ENCODE results near the gene CREB5. TPM values are rescaled to one million over a fixed set of nuclear protein-coding genes. Genes with fewer than 3 reads are reported as not detected.

CREB5 gene
- total and polyA plus RNA-seq, 3 donors from 2014 or later: 2.0 to 2.9 (median 2.9) TPM

DNA sequence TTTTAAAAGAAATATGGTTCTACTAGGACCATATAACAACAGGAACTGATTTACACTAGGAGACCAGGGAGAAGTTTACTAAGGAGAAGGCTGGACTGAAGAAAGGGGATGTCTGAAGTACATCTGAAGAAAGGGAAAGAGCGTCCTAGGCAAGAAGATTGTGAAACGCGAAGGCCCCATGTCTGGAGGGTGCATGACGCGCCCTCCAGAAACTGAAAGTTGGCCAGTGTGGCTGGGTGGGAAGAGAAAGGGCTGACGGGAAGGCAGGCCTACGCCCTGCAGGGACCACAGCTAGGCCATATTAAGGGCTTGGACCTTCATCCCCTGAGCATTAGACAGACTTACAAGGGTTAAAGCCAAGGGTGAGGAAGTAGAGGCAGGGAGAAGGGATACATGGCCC, 387.8 kb downstream of the CREB5 start:
- DNase-seq: no peak
- no peak for TF ChIP-seq POLR2A (IDR thresholded peaks at IDR 0.05)
- TF ChIP-seq, protein P1, sequence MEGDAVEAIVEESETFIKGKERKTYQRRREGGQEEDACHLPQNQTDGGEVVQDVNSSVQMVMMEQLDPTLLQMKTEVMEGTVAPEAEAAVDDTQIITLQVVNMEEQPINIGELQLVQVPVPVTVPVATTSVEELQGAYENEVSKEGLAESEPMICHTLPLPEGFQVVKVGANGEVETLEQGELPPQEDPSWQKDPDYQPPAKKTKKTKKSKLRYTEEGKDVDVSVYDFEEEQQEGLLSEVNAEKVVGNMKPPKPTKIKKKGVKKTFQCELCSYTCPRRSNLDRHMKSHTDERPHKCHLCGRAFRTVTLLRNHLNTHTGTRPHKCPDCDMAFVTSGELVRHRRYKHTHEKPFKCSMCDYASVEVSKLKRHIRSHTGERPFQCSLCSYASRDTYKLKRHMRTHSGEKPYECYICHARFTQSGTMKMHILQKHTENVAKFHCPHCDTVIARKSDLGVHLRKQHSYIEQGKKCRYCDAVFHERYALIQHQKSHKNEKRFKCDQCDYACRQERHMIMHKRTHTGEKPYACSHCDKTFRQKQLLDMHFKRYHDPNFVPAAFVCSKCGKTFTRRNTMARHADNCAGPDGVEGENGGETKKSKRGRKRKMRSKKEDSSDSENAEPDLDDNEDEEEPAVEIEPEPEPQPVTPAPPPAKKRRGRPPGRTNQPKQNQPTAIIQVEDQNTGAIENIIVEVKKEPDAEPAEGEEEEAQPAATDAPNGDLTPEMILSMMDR (IDR thresholded peaks at IDR 0.05): no peak
- no peaks in the 10 kb centered on the region for H3K36me3 ChIP-seq (ENCODE audit: low read depth, missing control alignments)
- no peaks in the 10 kb centered on the region for H3K27me3 ChIP-seq
- H3K4me3 ChIP-seq: no peak overlapping the region
- intact Hi-C loops (cut with DNase I; ENCODE audit: low total_unique reads): no loop called here
- H3K9me3 ChIP-seq: no peaks in the 10 kb centered on the region
- WGBS, 2 donors: 86 to 87% methylated on average over 7 of the region's 7 CpGs
- H3K4me1 ChIP-seq: no peaks in the 10 kb centered on the region
- no peak overlapping the region for H3K27ac ChIP-seq

DNA sequence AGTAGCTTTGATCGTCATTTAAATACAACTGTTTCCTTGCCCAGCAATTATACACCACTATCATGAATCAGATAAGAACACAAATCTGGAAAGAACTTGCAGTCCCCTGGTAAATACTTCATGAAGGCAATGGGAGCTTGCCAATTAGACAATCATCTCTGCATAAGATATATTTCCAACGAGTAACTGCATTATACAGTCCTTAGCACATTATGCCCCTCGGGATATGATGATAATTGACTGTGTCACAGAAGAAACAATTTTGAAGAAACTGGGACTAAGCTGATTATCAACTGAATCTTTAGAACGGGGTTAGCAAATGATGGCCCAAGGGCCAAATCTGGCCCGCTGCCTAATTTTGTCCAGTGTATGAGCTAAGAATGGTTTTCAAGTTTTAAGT, 390.1 kb downstream of the CREB5 start:
- no peak overlapping the region for H3K27ac ChIP-seq
- no peak for DNase-seq
- H3K36me3 ChIP-seq (ENCODE audit: low read depth, missing control alignments): no peaks in the 10 kb centered on the region
- H3K27me3 ChIP-seq: no peaks in the 10 kb centered on the region
- no peak overlapping the region for H3K4me3 ChIP-seq
- no peaks in the 10 kb centered on the region for H3K9me3 ChIP-seq
- TF ChIP-seq, protein P1 (IDR thresholded peaks at IDR 0.05): no peak
- no peak for TF ChIP-seq POLR2A (IDR thresholded peaks at IDR 0.05)
- no peaks in the 10 kb centered on the region for H3K4me1 ChIP-seq
- 75% methylated on average over 5 of the region's 5 CpGs for WGBS, 2 donors
- intact Hi-C loops (cut with DNase I; ENCODE audit: low total_unique reads): no loop called here

DNA sequence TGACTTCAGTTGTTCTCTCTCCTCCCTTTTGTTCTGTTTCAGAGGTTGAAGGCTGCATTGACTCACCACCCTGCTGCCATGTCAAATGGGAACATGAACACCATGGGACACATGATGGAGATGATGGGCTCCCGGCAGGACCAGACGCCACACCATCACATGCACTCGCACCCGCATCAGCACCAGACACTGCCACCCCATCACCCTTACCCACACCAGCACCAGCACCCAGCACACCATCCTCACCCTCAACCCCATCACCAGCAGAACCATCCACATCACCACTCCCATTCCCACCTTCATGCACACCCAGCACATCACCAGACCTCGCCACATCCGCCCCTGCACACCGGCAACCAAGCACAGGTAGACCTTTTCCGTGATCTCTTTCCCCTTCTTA, 391.8 kb downstream of the CREB5 start:
- H3K27me3 ChIP-seq: no peaks in the 10 kb centered on the region
- WGBS, 2 donors: 91 to 95% methylated on average over 8 of the region's 8 CpGs
- H3K36me3 ChIP-seq (ENCODE audit: low read depth, missing control alignments): no peaks in the 10 kb centered on the region
- intact Hi-C loops (cut with DNase I; ENCODE audit: low total_unique reads): no loop called here
- H3K4me1 ChIP-seq: no peaks in the 10 kb centered on the region
- no peak overlapping the region for H3K4me3 ChIP-seq
- no peak for DNase-seq
- no peaks in the 10 kb centered on the region for H3K9me3 ChIP-seq
- no peak overlapping the region for H3K27ac ChIP-seq
- no peak for TF ChIP-seq POLR2A (IDR thresholded peaks at IDR 0.05)
- TF ChIP-seq, protein P1 (IDR thresholded peaks at IDR 0.05): no peak

DNA sequence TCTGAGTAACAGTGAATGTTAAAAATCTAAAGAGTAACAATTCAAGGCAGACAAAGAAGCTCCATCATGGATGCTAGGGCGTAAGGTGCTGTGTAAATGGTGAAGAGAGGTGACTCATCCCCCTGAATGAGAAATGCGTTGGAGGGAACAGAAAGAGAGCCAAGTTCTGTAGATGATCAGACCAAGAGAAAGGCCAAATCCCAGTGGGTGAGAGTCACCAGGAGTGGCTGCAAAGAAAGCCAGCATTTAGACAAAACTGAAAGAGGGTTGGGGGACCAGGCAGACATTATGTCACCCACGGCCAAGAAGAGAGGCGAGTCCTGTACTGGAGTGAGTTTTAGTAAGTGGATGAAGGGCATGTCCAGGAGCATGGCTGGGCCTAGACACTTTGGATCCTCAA, 392.7 kb downstream of the CREB5 start:
- intact Hi-C loops (cut with DNase I; ENCODE audit: low total_unique reads): no loop called here
- TF ChIP-seq POLR2A (IDR thresholded peaks at IDR 0.05): no peak
- TF ChIP-seq, protein P1 (IDR thresholded peaks at IDR 0.05): no peak
- WGBS, 2 donors: 88 to 94% methylated on average over 4 of the region's 4 CpGs

DNA sequence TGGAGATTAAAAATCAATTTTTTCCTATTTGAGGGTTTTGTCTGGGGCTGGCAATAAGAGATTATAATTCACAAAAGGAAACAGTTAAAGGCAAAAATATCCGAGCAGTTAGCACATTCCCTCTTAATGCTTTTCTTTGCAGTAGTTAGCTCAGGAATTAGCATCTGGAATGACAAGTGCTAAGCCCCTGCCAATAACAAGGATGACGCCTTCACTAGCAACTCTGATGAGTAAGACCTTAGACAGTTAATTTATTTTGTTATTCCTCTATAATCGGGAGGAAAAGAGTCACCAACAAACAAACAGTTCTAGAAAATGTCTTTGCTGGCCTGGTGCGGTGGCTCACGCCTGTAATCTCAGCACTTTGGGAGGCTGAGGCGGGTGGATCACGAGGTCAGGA, 394.5 kb downstream of the CREB5 start:
- no peak for DNase-seq
- TF ChIP-seq, protein P1 (IDR thresholded peaks at IDR 0.05): no peak
- TF ChIP-seq POLR2A (IDR thresholded peaks at IDR 0.05): no peak
- no peaks in the 10 kb centered on the region for H3K9me3 ChIP-seq
- no peak overlapping the region for H3K4me3 ChIP-seq
- no peak overlapping the region for H3K27ac ChIP-seq
- intact Hi-C loops (cut with DNase I; ENCODE audit: low total_unique reads): no loop called here
- H3K36me3 ChIP-seq (ENCODE audit: low read depth, missing control alignments): no peaks in the 10 kb centered on the region
- H3K27me3 ChIP-seq: no peaks in the 10 kb centered on the region
- no peaks in the 10 kb centered on the region for H3K4me1 ChIP-seq
- 91 to 92% methylated on average over 7 of the region's 7 CpGs for WGBS, 2 donors

More for the DNA sequence above, 392.7 kb downstream of the CREB5 start:
- H3K27me3 ChIP-seq: no peaks in the 10 kb centered on the region
- DNase-seq: no peak
- no peaks in the 10 kb centered on the region for H3K4me1 ChIP-seq
- no peak overlapping the region for H3K27ac ChIP-seq
- H3K4me3 ChIP-seq: no peak overlapping the region
- no peaks in the 10 kb centered on the region for H3K36me3 ChIP-seq (ENCODE audit: low read depth, missing control alignments)
- no peaks in the 10 kb centered on the region for H3K9me3 ChIP-seq
